NCI-H146 (cell line): Measurements from ENCODE around the gene SPATA33.

Experiments
- DNase-seq: peaks from one replicate; lab custom pipeline; 2025; lab: John Stamatoyannopoulos, UW

Gene SPATA33

DNA sequence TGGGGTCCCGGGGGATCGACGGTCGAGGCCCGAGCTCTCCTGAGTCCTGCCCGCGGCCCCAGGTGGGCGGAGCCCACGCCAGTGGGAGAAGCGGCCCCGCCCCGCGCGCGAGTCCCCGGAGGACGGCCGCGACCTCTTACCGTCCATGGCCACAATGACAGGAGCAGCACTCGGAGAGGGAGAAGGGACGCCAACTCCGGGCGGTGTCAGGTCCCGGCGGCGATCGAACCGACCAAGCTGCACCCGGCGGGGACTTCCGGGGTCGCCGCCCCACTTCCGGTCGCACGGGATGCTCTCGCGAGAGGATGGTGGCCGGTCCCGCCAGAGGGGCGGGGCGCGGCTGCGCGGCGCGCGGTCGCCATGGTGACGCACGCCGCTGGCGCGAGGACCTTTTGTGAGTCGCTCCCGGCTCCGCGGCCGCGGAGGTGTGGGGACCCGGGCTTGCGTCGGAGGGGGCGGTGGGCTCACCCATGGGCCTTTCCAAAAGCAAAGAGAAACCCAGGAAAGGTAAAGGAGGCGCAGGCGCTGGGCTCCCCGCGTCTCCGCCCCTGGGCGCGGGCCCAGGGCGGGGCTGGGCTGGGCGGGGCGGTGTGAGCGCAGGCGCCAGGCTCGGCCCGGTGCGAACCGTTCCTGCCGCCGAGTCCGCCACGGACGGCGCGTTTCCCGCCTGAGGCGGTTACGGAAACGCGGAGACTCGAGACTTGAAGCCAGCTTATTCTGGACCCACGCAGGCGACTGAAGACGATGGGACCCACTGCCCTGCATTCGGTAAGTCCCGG is at the start of gene SPATA33, which contains the start of gene CHMP1A:
Gene SPATA33 (plus strand): TSS at position 395 of the 779 bp plus-strand sequence. CDS start 76 bp downstream, at position 471.
Gene CHMP1A (minus strand): TSS at position 267 of the 779 bp plus-strand sequence. CDS start 120 bp downstream, at position 147.
- peak; percentile 76 for DNase-seq

DNA sequence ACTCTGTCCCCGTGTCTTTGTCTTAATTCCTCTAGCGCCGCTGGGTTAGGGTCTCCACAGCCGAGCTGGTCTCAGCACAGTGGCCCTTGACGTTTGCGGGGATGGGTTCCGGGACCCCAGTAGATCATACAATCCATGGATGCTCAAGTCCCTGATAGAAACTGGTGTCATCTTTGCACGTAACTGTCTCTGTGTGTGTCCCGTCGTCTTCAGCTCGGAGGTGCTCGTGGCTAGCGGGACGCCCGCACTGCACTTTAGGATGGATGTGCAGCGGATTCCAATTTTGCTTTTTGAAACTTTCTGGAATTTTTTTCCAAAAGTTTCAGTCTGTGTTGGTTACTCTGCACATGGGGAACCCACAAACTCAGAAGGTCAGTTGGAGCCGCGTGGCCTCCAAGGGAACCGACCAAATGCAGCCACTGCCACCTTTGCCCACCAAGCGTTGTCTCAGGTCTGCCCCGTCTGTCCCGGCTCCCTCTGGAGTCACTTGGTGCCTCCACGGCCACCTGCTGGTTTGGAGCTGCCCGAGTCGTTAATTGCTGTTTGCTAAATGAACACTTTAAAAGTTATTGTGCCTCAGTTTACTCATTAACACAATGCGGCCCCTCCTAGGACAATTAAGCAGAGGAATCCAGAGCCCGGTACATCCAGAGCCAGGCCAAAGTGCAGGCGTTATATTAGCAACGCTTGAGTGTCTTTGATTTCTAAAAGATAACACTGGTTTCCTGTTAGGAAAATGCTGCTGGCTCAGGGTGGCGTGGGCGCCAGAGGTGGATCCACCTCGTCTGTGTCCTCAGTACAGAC is 49.5 kb upstream of the SPATA33 start:
- no peak for DNase-seq

DNA sequence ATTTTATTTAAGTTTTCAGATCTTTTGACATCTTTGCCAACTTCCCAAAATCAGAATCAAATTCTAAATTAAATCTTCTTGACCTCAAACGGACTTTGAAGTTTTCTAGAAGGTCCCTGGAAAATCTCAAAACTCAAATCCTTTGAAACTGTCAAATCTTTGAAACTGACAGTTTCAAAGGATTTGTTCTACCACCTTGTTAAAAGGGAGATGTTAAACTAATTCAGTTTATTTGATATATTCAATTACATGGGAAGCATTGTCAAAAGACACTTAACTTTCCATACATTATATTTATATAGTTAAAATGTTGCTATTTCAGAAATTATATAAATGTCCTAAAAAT is 47.6 kb upstream of the SPATA33 start:
- DNase-seq = no peak

DNA sequence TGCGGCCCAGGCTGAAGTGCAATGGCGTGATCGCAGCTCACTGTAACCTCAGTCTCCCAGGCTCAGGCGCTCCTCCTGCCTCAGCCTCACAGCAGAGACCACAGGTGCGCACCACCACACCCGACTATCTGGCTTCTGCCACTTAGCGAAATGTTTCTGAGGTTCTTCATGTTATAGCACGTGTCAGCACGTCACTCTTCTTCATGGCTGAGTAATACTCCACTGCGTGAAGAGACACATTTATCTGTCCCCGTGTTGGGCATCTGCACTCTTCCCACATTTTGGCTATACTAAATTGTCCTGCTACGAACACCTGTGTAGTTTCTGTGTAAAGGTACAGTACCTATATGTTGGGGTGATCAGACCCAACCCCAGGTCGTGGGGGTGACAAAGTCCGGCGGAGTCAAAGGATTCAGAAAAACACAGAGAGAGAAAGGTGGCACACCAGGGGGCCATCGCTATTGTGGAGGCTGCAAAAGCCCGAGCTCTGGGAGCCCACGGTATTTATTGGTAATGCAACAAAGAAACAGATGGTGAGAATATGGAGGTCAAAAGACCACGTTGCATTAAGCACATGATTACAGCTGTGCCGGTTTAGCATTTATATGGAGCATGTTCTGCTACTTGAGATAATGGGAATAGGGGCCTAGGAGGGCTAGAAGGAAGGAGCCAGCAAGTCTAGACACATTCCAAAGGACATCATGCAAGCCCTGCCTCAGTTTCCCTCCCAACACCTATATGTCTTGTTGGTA is 45.0 kb upstream of the SPATA33 start:
- peak; percentile 15 for DNase-seq

DNA sequence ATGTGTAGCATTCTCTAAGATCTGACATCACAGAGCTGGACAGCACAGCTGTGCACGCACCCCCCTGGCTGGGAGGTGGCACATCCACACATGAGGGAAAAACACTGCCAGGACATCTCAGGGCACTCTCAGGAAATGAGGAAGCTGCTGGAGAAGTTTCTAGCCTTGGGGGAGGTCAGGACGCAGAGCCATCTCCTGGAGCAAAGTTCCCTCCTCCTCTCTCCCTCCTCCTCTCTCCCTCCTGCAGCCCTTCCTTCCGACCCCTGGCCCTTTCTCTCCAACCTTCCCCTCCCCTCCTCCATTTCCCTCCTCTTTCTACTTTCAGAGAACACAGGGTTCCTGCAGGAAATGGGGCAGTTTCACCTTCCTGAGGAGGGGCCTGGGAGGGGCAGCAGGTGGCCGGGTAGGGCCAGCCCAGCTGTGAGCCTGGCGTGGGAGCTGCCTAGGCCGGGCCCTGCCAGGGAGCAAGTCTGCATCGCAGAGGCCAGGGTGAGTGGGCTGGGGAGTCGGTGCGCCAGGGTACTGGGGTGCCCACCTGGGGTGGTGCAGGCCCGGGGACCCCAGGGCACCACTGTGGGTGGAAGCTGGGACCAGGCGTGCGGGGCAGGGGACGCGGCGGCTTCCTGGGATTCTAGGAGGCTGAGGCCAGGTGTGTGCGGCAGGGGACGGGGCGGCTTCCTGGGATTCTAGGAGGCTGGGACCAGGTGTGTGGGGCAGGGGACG is 44.2 kb upstream of the SPATA33 start, which contains the start of gene DPEP1:
Gene DPEP1 (plus strand): TSS at position 412 of the 723 bp plus-strand sequence. CDS start 16,769 bp downstream, outside the sequence.
- DNase-seq = no peak

DNA sequence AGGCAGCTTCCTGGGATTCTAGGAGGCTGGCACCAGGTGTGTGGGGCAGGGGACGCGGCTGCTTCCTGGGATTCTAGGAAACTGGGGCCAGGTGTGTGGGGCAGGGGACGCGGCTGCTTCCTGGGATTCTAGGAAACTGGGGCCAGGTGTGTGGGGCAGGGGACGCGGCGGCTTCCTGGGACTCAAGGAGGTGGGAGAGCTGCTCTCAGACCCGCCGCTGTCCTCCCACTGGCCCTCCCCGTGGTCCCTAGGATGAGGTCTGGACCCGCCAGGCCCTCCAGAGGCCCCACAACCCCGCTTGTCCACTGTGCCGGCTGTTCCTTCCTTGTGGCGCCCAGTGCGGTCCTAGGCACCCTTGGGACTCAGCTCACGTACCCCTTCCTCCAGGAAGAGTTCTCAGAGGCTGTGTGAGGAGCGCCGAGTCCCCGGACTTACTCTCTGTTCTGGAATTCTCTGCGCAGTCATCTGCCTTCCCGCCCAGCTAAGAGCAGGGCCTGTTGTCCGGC is 43.6 kb upstream of the SPATA33 start:
- no peak for DNase-seq

DNA sequence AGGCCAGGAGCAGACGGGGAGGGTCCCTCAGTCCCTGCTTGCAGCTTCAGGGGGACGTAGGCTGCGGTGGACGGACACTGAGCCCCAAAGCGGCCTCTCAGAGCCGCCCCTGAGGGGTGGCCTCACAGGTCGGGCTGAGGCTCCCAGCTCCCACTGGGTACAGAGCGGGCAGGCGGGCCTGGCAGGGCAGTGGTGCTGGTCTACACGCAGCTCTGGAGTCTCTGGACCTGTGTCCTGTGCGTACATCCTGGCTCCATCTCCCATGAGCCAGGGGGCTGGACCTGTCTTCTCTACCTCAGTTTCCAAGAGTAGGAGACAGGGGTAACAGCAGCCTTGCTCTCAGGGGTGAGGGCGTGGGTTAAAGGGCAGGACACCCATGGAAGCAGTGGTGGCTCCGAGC is 42.5 kb upstream of the SPATA33 start:
- no peak for DNase-seq

DNA sequence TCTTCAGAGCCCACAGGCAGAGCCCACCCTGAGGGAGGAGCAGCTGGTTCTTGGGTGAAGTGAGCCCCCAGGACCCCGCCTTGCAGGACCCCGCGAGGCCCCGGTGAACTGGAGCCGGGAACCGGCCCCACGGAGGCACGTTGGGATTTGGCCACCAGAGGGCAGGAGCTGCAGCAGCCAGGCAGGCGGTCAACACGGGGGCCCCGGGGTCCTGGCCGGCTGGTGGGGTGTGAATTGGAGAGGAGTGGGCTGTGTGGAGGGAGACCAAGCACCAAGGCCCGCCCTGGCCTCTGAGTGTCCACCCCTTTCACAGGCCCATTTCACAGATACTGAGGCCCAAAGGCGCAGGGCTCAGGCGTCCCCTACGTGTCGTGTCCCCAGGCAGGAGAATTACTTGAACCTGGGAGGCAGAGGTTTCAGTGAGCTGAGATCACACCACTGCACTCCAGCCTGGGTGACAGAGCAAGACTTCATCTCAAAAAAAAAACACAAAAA is 42.0 kb upstream of the SPATA33 start:
- DNase-seq = no peak

DNA sequence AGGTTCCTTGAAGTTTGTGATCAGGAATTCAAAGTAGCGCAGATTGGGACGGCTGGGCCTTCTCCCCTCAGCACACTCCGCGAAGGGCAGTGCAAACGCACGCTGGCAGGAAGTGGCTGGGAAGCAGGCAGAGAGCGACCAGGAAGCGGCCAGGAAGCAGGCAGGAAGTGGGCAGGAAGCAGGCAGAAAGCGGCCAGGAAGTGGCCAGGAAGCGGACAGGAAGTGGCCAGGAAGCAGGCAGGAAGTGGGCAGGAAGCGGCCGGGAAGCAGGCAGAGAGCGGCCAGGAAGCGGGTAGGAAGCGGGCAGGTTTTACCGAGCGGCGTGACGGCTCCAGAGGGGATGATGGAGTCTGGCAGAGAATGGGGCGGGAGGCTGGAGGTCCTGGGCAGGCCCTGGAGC is 41.0 kb upstream of the SPATA33 start:
- no peak for DNase-seq

DNA sequence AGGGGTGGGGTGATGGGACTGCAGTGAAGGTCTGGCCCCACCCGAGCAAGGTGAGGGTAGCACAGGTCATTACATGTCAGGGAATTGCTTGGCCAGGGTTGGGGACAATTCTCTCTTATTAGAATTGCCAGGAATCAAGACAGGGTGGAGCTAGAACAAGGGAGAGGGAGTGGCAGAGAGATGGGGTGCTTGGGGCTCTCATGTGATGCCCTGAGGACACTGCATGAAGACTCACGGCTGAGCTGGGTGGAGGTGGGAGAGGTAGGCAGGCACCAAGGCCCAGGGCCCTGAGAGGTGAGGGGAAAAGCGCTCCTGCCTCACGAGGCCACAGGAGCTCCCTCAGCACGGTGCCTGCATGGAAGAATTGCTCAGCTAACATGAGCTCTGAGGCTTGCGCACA is 40.6 kb upstream of the SPATA33 start:
- DNase-seq = no peak

DNA sequence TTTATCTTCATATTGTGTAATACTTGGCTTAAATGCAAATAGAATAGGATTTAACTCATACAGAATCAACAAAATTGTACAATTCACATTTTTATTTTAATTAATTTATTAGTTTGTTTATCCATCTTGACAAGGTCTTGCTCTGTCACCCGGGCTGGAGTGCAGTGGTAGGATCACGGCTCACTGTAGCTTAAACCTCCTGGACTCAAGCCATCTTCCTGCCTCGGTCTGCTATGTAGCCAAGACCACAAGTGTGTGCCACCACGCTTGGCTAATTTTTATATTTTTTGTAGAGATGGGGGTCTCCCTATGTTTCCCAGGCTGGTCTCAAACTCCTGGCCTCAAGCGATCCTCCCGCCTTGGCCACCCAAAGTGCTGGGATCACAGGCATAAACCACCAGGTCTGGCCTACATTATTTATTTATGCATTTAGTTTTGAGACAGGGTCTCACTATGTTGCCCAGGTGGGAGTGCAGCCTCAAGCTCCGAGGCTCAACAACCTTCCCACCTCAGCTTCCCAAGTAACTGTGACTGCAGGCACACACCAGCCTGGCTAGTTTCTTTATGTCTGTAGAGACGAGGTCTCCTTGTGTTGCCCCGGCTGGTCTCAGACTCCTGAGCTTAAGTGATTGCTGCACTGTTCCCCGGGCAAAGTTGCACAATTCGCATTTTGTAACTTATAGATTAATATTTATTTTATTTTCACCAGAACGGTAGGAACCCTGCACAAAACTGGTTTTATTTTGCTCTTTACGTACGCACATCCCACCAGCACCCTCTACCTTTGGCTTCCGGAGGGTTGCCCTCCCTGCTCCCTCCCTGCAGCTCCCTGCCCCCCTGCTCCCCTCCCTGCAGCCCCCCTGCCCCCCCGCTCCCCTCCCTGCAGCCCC is 39.3 kb upstream of the SPATA33 start:
- no peak for DNase-seq

DNA sequence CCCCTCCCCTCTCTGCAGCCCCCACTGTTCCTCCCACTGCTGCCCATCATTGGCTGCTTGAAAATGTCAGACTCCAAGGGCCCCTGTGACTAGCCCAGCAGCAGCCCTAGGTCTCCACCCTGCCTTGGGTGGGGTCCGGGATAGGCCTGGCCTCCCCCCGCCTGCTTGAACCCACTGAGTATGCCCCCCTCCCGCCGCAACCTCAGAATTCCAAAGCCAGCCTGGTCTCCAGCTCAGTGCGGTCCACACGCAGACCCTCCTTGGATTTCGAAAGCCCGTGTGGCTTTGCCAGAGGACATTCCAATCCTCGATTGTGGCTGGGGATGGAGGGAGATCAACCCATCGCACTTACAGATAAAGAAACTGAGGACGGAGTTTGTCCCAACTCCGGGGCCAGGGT is 37.8 kb upstream of the SPATA33 start:
- DNase-seq = no peak

DNA sequence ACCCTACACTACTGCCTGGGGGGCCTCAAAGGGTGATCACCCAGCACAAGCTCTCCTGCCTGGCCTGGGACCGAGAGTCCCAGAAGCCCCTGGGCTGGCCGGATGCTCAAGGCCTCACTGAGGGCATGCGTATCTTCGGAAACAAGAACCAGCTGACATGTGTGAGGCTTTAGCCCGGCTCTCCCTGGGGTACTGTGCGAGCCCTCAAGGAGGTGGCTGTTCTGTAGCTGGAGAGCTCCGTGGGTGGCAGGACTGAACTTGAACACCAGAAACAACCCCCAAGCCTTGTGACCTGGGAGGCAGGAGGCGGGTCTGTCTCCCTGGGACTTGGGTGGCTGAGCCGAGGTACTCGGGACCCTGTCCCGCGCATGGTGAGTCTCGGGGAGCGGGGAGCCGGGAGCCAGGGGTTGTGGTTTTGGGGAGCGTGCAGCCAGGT is 37.2 kb upstream of the SPATA33 start:
- no peak for DNase-seq

DNA sequence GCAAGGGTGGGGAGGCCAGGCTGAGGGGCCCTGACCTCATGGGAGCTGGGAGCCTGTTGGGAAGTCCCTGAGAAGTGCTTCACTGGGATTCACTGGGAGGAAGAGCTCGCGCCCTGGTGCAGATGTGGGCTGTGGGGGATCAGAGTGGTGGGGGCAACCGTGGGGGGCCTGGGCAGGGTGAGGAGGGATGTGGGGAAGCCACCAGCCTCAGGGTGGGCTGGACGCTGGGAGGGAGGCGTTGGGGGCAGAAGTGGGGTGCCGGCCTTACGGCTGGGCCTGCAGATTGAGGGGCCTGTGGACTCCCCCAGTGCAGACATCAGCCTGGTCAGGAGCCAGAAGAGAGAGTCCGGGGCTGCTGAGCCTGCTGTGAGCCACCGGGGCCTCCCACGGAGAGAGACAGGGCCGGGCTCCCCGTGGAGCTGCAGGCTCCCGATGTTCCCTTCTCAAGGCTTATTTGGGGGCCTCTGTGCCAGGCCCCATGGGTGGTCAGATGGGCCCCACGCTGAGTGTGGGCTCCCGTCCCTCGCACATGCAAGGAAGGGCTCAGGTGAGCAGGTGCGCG is 36.4 kb upstream of the SPATA33 start:
- no peak for DNase-seq

DNA sequence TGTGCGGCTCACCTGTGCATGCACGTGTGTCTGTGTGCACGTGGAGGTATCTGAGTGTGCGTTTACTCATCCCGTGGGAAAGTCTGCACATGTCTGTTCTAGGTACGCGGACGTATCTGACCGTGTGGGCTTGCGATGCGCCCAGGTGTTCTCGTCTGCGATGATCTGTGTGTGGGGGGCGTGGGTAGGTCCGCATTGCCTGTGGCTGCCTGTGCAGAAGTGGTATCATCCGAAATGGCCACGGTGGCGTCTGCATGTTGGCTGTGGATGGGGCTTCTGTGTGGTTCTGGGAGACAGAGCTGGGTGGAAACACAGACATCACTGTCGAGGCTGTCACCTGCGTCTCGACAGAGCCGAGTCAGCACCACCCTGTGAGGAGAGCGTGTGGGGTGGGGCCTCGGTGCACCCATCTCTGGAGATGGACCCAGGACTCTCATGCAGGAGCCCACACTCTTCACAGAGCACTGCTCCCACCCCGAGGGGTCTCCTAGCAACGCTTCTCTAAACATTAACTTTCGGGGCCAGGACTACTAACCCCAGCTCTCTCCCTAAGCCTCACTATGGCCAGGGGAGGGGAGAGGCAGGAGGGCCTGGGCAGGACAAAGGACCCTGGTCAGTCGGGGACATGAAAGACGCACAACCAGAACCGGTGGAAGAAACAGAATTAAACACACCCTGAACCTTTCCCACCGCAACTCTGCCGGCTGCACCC is 35.8 kb upstream of the SPATA33 start:
- no peak for DNase-seq

DNA sequence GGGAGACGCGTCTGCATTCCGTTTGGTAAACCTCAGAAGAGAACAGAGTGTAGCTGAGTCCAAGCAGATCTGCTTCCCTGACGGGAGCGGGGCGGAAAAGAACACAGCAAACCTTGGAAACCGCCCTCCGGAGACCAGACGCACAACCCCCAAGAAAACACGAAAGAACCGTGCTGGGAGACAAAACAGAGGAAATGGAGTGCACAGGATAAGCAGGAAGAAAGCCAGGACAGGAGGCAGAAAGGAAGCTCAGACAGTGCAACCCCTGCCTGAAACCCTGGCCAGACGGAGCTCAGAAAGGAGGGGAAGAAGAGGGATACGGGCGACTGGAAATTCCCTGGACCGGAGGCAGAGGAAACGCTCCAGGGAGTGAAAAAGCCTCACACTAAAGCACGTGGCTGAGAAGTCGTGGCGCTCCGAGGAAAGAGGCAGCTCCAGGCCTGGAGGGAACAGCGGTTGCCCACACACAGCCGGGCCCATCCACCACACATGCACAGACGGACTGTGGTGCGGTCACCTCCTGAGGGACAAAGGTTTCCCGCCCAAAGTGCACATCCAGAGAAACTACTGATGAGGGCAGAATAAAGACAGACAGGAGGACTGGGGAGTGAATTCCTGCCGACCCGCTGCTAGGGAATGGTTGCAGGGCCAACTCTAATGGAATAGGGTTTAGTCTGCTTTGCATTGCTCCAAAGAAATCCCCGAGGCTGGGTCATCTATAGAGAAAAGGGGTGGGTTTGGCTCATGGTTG is 34.0 kb upstream of the SPATA33 start:
- no peak for DNase-seq

DNA sequence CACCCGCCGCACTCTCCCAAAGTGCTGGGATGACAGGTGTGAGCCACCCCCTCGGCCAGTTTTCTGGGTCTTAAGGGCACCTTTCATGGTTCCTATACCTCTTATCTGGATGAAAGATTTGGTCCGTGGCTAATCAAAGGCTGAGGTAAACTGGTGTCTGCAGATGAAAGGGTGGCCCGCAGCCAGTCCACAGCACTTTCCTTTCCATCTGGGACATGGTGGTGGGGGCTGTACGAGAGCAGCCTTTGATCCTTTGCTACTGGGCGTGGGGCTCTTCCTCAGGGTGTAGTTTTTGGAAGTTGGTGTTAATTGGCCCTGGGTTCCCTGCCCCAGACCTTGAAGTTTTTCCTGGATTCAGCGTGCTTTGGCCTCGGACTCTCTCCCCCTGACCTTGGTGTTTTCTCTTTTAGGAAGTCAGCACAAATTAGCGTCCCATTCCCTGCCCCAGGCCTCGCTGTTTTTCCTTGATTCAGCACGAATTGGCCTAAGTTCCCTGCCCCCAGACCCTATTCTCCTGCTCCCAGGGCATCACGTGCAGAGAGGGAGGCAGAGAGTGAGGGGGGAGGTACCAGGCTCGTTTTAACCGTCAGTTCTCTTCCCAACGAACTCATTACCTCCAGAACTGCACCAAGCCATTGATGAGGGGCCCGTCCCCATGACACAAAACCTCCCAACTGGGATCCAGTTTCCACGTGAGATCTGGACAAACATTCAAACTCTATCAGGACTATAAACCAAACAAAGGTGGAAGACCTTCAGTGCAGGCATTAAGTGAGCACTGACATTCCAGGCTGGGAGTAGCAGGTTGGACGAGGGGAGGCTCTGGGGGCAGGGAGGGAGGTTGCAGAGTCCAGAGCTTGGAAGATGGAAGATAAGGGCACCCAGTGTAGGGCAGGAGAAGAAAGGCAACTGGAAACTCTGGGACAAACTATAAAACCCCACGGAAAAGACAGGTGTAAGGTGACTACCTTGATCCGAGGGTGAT is 32.6 kb upstream of the SPATA33 start:
- DNase-seq = no peak
